OCI-LY7 (cell line): ENCODE measurements around the gene DGKQ. TPM values are rescaled to one million over a fixed set of nuclear protein-coding genes. Genes with fewer than 3 reads are reported as not detected.

Experiments
- BruUV-seq: library from RNA; stranded (reverse); fragments of 400-500 nt; replicated peaks from 2 replicates; lab custom pipeline; 2021; lab: Mats Ljungman, UMichigan
- CTCF ChIA-PET: fragments of 300-600 bp; sonication (Branson Sonifier 250); formaldehyde crosslinking; loops from one replicate; lab custom pipeline; 2022; ENCODE audit warnings: antibody characterized with exemption; ENCODE audit not compliant: unreplicated experiment; lab: Charles Lee
- POLR2A ChIA-PET: fragments of 300-600 bp; sonication (Branson Sonifier 250); formaldehyde crosslinking; loops from one replicate; lab custom pipeline; 2022; ENCODE audit warnings: antibody characterized with exemption; lab: Charles Lee
- DNase-seq: peaks from one replicate; pipeline ENCODE4 v3.0.0-alpha.2; 2015; ENCODE audit warnings: low spot score
- H2AFZ ChIP-seq: fragments of 200-600 bp; sonication (generic), shearing (Covaris generic); 2 replicates; pipeline ENCODE4 v1.6.1; 2014; ENCODE audit warnings: mild to moderate bottlenecking, antibody characterized with exemption, low read length, moderate library complexity
- H3K27ac ChIP-seq: fragments of 200-600 bp; sonication (generic); 2 replicates; pipeline ENCODE4 v1.5.1; 2014; ENCODE audit warnings: mixed run types, low read depth, mild to moderate bottlenecking, moderate library complexity, low read length, inconsistent platforms; ENCODE audit not compliant: poor library complexity, severe bottlenecking
- H3K36me3 ChIP-seq: fragments of 200-600 bp; sonication (generic); 2 replicates; pipeline ENCODE4 v1.6.1; 2014; ENCODE audit warnings: mild to moderate bottlenecking, antibody characterized with exemption, low read length, moderate library complexity, mixed read lengths; ENCODE audit not compliant: insufficient read depth
- H3K4me1 ChIP-seq: fragments of 200-600 bp; sonication (generic); 2 replicates; pipeline ENCODE4 v1.5.1; 2014; ENCODE audit warnings: mild to moderate bottlenecking, low read length; ENCODE audit not compliant: insufficient read depth, poor library complexity, severe bottlenecking
- H3K4me2 ChIP-seq: fragments of 200-600 bp; sonication (generic); 2 replicates; pipeline ENCODE4 v1.6.1; 2014; ENCODE audit warnings: mild to moderate bottlenecking, low read length
- H3K4me3 ChIP-seq: fragments of 200-600 bp; sonication (generic); 2 replicates; pipeline ENCODE4 v1.5.1; 2014; ENCODE audit warnings: mild to moderate bottlenecking, low read depth, low read length; ENCODE audit not compliant: poor library complexity, severe bottlenecking
- H3K79me2 ChIP-seq: fragments of 200-600 bp; sonication (generic); 2 replicates; pipeline ENCODE4 v1.6.1; 2016; ENCODE audit warnings: low read depth, mild to moderate bottlenecking, low read length, moderate library complexity, mixed read lengths; ENCODE audit not compliant: insufficient read depth
- H3K9me2 ChIP-seq: fragments of 200-600 bp; sonication (generic); 2 replicates; pipeline ENCODE4 v1.6.1; 2016; ENCODE audit warnings: mild to moderate bottlenecking, low read length, mixed read lengths; ENCODE audit not compliant: insufficient read depth
- H3K9me3 ChIP-seq: fragments of 200-600 bp; sonication (generic); 2 replicates; pipeline ENCODE4 v1.6.1; 2014; ENCODE audit warnings: mild to moderate bottlenecking, mixed run types, low read length, mixed read lengths
- H4K20me1 ChIP-seq: fragments of 200-600 bp; sonication (generic); 2 replicates; pipeline ENCODE4 v1.6.1; 2014; ENCODE audit warnings: mild to moderate bottlenecking, antibody characterized with exemption, low read length, moderate library complexity, mixed read lengths; ENCODE audit not compliant: insufficient read depth
- EZH2phosphoT487 ChIP-seq: fragments of 200-600 bp; sonication (generic); IDR thresholded peaks from 2 replicates; pipeline ENCODE4 v1.6.1; 2018; ENCODE audit warnings: low read depth, borderline replicate concordance, mild to moderate bottlenecking, mixed run types, antibody characterized with exemption, low read length, moderate library complexity, mixed read lengths
- intact Hi-C: fragments of 100-400 bp; cut with micrococcal nuclease; formaldehyde crosslinking; loops from one replicate; pipeline ENCODE4 v1.10.0; 2022; ENCODE audit not compliant: unreplicated experiment
- total RNA-seq, 2 experiments: library from RNA; depleted of rRNA in 1 of 2; stranded (reverse); fragments of >200 nt in 1 of 2; shearing (Covaris generic) in 1 of 2; gene quantifications; 2 replicates each; pipeline ENCODE4 v1.2.3, GENCODE V29; 2014 to 2022
- TF ChIP-seq, protein P1 (sequence below): fragments of 200-600 bp; sonication (generic); conservative IDR thresholded peaks from 2 replicates; pipeline ENCODE4 v1.5.1; 2014; ENCODE audit warnings: mild to moderate bottlenecking, antibody characterized with exemption, low read length, moderate library complexity, mixed read lengths

The DGKQ gene
- total RNA-seq, 2 experiments from 2014 or later = 11.3 to 15.2 TPM

DNA sequence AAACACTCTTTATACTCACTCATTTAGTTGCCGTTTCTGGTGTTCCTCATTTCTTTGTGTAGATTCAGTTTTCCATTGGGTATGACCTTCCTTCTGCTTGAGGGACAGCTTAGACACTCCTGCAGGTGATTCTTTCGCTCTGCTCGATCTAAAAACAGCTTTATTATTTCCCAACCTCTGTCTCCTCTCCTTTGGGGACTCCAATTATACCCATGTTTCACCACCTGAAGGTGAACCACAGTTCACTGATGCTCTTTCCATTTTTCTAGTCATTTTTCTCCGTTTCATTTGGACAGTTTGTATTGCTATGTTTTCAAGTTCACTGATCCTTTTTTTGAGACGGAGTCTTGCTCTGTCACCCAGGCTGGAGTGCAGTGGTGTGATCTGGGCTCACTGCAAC, 33.5 kb upstream of the DGKQ start:
- Histone ChIP-seq H3K9me3 (no peaks in the 10 kb centered on the region), H3K9me2 (no peaks in the 10 kb centered on the region), H3K36me3 (no peaks in the 10 kb centered on the region), H4K20me1 (no peaks in the 10 kb centered on the region), H3K4me2 (no peak overlapping the region), H2AFZ (no peak overlapping the region), H3K27ac (no peak overlapping the region), H3K4me3 (no peak overlapping the region), H3K4me1 (peaks cover 22% of the 10 kb centered on the region), H3K79me2 (no peaks in the 10 kb centered on the region)
- BruUV-seq = no TSS peak
- ChIA-PET CTCF (no interaction called here), POLR2A (no interaction called here)
- no peak for DNase-seq
- intact Hi-C loops = no loop called here
- TF ChIP-seq, protein P1, sequence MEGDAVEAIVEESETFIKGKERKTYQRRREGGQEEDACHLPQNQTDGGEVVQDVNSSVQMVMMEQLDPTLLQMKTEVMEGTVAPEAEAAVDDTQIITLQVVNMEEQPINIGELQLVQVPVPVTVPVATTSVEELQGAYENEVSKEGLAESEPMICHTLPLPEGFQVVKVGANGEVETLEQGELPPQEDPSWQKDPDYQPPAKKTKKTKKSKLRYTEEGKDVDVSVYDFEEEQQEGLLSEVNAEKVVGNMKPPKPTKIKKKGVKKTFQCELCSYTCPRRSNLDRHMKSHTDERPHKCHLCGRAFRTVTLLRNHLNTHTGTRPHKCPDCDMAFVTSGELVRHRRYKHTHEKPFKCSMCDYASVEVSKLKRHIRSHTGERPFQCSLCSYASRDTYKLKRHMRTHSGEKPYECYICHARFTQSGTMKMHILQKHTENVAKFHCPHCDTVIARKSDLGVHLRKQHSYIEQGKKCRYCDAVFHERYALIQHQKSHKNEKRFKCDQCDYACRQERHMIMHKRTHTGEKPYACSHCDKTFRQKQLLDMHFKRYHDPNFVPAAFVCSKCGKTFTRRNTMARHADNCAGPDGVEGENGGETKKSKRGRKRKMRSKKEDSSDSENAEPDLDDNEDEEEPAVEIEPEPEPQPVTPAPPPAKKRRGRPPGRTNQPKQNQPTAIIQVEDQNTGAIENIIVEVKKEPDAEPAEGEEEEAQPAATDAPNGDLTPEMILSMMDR = no peak
- no peak for TF ChIP-seq EZH2phosphoT487

DNA sequence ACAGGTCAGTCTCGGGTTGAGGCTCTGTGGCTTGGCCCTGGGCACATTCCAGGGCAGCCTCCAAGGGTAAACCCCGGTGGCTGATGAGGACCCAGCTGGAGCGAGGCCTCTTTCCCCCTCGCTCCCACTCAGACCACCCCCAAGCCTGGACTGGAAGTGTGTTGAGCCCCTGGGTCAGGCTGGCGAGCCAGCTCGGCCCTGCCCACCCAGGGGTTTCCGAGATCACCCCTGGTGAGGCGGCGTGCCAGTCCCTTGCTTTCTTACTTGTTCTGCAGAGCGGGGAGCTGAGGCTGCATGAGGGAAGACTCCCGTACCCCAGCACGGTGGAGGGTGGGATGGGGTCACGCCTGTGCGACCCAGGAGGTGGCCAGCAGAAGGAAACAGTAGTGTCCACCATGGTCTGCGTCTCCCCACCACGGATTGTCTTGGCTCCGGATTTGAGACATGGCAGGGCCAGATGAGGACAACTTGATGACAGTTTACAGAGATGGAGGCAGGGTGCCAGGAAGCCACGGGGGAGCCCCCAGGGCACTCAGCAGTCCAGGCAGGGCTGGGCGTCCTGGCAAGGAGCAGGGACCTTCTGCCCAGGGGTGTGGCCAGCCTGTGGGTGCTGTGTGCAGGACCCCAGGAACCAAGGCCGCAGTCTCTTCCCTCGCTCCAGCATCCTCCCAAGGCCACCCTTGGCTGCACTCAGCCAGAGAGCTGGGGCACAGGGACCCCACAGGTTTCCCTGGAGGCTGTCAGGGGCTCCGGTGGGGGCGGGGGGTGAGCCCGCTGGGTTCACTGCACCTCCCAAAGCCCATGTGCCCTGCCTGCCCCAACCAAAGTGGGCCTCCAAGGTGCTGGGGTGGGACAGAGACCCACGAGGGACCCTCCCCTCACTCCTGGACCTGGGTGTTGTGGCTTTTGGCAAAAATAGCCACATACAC, 31.5 kb upstream of the DGKQ start:
- Histone ChIP-seq H3K4me1 (peaks cover 9% of the 10 kb centered on the region), H3K4me2 (no peak overlapping the region), H3K4me3 (no peak overlapping the region), H2AFZ (no peak overlapping the region), H4K20me1 (no peaks in the 10 kb centered on the region), H3K36me3 (no peaks in the 10 kb centered on the region), H3K27ac (no peak overlapping the region), H3K9me2 (no peaks in the 10 kb centered on the region), H3K79me2 (no peaks in the 10 kb centered on the region), H3K9me3 (no peaks in the 10 kb centered on the region)
- TF ChIP-seq, protein P1 = no peak
- TF ChIP-seq EZH2phosphoT487 = no peak
- ChIA-PET POLR2A (no interaction called here), CTCF (no interaction called here)
- no peak for DNase-seq
- intact Hi-C loops = no loop called here
- BruUV-seq = no TSS peak

DNA sequence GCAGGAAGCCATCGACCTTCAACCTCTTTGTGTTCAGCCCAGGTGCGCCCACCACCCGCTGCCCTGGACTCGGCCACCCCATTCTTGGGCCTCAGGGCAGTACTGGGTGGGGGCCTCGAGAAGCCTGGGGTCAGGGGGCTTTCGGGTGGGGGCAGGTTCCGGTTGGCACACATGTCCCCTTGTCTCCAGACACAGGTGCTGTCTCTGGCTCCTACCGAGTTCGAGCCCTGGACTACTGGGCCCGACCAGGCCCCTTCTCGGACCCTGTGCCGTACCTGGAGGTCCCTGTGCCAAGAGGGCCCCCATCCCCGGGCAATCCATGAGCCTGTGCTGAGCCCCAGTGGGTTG, 30.7 kb upstream of the DGKQ start:
- peaks cover 5% of the 10 kb centered on the region for H3K4me1 ChIP-seq
- no peaks in the 10 kb centered on the region for H3K9me2 ChIP-seq
- no peak overlapping the region for H3K27ac ChIP-seq
- ChIA-PET CTCF (no interaction called here), POLR2A (no interaction called here)
- no peaks in the 10 kb centered on the region for H3K36me3 ChIP-seq
- no TSS peak for BruUV-seq
- H3K4me3 ChIP-seq = no peak overlapping the region
- no peak for DNase-seq
- no peaks in the 10 kb centered on the region for H3K9me3 ChIP-seq
- H2AFZ ChIP-seq = no peak overlapping the region
- intact Hi-C loops = no loop called here
- H4K20me1 ChIP-seq = no peaks in the 10 kb centered on the region
- H3K79me2 ChIP-seq = no peaks in the 10 kb centered on the region
- no peak for TF ChIP-seq EZH2phosphoT487
- no peak overlapping the region for H3K4me2 ChIP-seq
